Measurements from ENCODE around the gene ADAMTS13.
"Not testable (repeated sequence)": the region's sequence is repeated elsewhere in the genome, so short reads cannot be mapped to it uniquely, and the experiment has no call there.

ADAMTS13 gene

DNA sequence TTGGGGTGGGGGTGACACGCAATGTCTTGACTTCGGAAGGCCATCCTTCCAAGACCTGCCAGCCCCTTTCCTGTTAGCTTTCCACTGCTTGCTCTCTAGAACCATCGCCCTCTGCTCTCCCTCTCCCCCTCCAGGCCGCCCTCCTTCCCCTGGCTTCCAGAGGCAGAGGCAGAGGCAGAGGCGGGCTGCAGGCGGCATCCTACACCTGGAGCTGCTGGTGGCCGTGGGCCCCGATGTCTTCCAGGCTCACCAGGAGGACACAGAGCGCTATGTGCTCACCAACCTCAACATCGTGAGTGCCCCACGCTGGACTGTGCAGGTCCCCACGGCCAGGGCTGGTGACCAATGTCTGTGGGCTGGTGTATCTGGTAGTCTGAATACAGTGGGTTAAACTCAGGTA, 2.0 kb downstream of the ADAMTS13 start:
- DNase-seq (ENCODE audit: low read depth, low spot score), result no peak

DNA sequence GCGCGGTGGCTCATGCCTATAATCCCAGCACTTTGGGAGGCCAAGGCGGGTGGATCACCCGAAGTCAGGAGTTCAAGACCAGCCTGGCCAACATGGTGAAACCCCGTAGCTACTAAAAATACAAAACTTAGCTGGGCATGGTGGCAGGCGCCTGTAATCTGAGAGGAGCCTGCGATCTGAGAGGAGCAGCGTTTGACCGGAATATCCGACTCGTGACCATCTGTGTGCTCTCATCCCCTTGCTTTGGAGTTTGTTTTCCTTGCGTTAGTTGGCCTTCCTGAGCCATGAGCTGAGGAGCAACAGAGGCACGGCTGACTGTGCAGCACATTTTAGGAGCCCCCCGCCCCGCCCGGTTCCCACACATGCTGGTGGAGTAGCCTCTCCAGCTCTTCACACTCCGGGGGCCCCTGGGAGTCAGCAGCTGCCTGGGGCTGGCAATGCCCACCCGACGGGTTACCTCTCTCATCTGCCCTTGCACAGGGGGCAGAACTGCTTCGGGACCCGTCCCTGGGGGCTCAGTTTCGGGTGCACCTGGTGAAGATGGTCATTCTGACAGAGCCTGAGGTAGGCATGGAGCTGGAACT, 3.0 kb downstream of the ADAMTS13 start:
- no peak for DNase-seq (ENCODE audit: low read depth, low spot score)

- no peak for DNase-seq (ENCODE audit: low read depth, low spot score)
Observed at GRCh38 chr9:133426011-133426410, 3.8 kb downstream of the ADAMTS13 start.

- DNase-seq (ENCODE audit: low read depth, low spot score), result no peak
Observed at GRCh38 chr9:133427658-133428348, 5.6 kb downstream of the ADAMTS13 start.

- DNase-seq (ENCODE audit: low read depth, low spot score), result no peak
Observed at GRCh38 chr9:133428617-133429101, 6.5 kb downstream of the ADAMTS13 start.

DNA sequence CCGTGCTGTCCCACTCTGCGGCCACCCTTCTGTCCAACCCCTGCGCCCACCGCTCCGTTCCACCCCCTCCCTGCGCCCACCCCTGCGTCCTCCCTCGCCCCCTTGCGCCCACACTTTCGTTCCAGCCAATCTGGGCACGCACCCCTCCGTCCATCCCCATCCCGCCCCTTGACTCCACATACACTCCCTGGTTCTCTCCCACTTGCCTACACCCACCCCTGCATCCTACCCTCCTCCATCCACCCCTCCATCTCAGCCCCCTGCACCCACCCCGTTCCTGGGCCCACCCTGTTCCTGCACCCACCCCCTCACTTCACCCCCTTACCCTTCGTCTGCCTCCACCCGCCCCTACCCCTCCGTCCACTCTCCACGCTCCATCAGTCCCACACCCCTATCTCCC, 7.0 kb downstream of the ADAMTS13 start:
- DNase-seq (ENCODE audit: low read depth, low spot score), result no peak

DNA sequence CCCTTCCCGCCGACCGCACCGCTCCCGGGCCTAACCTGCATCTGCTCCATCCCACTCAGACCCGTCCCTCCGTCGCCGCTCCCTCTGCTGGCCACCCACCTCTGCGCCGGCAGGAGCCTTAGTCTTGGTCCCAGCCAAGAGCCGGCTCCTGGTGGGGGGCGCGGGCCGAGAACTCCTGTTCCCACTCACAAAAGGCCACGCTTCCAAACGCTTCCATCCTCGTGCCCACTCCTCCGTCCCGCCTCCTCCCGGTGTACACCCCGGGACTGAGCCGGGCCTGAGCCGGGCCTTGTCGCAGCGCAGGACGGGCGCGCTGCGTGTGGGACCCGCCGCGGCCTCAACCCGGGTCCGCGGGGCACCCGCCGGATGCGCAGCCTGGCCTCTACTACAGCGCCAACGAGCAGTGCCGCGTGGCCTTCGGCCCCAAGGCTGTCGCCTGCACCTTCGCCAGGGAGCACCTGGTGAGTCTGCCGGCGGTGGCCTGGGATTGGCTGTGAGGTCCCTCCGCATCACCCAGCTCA, 7.5 kb downstream of the ADAMTS13 start:
- no peak for DNase-seq (ENCODE audit: low read depth, low spot score)

GRCh38 chr9:133430244-133430643, 8.1 kb downstream of the ADAMTS13 start:
- DNase-seq (ENCODE audit: low read depth, low spot score), result no peak

DNA sequence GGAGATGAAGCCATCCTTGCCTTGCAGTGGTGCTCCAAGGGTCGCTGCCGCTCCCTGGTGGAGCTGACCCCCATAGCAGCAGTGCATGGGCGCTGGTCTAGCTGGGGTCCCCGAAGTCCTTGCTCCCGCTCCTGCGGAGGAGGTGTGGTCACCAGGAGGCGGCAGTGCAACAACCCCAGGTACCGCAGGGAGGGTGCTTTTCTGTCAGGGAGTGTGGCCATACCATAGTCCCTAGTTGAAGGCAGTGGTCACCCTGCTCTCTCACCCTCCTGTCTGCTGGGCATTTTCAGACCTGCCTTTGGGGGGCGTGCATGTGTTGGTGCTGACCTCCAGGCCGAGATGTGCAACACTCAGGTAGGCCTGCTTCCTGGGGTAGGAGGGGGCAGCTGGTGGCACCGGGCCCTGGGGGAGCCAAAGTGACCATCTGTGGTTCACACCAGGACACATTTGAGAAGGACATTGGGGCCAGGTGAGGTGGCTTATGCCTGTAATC, 11.2 kb downstream of the ADAMTS13 start:
- DNase-seq (ENCODE audit: low read depth, low spot score), result no peak

- no peak for DNase-seq (ENCODE audit: low read depth, low spot score)
Observed at GRCh38 chr9:133436681-133437080, 14.5 kb downstream of the ADAMTS13 start.

DNA sequence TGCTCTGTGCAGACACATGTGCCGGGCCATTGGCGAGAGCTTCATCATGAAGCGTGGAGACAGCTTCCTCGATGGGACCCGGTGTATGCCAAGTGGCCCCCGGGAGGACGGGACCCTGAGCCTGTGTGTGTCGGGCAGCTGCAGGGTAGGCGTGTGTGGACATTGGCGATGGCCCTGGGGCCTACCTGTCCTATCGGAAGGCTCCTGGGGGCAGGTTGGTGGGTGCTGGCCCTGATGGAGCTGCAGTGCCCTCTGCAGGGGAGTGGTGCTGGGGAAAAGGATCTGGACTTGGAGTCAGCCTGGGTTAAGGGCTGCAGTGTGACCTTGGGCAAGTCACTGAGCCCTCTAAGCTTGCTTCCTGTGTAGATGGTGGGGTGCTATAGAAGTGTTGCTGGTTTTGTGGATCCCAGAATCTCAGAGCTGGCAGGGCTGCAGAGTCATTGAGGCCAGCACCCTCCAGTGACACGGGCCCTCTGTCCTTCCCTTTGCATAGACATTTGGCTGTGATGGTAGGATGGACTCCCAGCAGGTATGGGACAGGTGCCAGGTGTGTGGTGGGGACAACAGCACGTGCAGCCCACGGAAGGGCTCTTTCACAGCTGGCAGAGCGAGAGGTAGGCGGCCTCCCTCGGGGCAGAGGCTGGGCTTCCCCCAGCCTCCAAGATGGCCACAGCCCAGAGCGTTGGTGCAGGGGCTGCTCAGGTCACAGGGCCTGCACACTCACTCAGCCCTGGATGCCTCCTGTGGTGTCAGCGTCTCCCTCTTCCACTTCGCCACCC, 15.8 kb downstream of the ADAMTS13 start:
- DNase-seq (ENCODE audit: low read depth, low spot score), result no peak

GRCh38 chr9:133439337-133439736, 17.2 kb downstream of the ADAMTS13 start:
- no peak for DNase-seq (ENCODE audit: low read depth, low spot score)

DNA sequence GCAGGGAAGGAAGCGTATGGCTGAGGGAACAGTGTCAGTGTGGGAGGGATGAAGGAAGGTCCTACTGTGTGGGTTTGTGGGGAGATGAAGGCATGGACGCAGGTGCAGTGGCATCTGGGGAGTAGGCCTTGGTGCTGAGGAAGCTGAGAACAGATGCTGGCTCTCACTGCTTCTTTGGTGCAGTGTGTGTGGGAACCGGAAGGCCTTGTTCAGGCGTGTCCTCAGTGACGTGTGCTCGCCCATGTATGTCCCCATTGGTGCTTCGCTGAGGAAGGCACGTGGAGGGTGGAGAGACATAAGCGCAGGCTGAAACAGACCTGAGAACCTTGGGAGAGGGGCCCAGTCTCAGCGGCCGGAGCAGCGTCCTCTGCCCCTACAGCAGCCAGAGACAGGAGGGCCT, 18.7 kb downstream of the ADAMTS13 start:
- DNase-seq (ENCODE audit: low read depth, low spot score), result no peak

DNA sequence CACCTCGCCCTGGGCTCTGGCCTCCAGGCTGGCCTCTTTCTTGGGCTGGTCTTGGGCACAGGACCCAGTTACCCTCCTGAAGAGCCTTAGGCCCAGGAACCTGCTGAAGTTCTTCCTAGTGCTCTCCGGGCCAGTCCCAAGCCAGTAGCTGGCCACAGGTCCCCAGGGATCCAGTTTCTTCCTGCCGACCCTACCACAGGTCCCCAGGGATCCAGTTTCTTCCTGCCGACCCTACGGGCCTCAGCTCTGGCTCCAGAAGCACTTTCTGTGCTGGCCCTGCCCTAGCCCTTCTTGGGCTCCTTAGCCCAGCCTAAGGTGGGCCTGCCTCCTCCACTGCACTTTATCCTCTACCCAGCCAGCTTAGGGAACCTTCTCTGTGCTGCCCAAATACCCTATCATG, 19.4 kb downstream of the ADAMTS13 start:
- DNase-seq (ENCODE audit: low read depth, low spot score), result no peak

DNA sequence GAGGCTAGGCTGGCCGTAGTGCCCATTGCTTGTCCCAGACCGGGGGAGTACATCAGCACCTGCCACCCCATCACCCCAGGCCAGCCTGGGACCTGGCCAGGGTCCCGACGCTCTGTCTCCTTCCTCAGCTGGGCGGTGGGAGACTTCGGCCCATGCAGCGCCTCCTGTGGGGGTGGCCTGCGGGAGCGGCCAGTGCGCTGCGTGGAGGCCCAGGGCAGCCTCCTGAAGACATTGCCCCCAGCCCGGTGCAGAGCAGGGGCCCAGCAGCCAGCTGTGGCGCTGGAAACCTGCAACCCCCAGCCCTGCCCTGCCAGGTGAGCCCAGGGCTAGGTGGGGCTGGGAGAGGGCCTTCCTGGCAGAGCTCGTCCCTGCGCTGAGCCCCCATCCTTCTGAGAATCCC, 21.1 kb downstream of the ADAMTS13 start:
- no peak for DNase-seq (ENCODE audit: low read depth, low spot score)

GRCh38 chr9:133443982-133444381, 21.8 kb downstream of the ADAMTS13 start:
- no peak for DNase-seq (ENCODE audit: low read depth, low spot score)

DNA sequence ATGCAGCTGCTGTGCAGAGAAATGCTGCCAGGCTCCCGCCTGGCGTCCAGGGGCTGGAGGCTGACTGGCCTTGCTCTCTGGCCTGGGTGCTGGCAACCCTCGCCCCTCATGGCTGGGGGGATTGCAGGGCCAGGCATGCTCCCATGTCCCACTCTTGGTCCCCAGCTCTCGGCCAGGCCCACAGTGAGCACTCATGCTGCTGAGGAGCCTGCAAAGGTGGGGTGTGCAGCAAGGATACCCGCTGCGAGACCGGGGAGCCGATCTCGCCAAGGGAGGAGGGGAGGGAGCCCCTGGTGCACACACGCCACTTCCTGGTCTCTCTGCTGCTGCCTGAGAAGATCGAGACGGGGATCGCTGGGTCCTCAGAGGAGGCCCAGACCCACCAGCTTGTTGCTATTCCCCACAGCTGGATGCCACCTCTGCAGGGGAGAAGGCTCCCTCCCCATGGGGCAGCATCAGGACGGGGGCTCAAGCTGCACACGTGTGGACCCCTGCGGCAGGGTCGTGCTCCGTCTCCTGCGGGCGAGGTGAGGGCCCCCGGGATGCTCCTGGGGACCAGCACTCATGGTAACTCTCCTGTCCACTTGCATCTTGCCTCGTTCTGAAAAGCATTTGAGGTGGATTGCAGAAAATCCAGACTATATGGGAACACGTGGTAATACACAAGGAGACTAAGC, 23.3 kb downstream of the ADAMTS13 start:
- no peak for DNase-seq (ENCODE audit: low read depth, low spot score)

- no peak for DNase-seq (ENCODE audit: low read depth, low spot score)
Observed at GRCh38 chr9:133448487-133448972, 26.4 kb downstream of the ADAMTS13 start.

- DNase-seq (ENCODE audit: low read depth, low spot score), result no peak
Observed at GRCh38 chr9:133449760-133450159, 27.6 kb downstream of the ADAMTS13 start.

DNA sequence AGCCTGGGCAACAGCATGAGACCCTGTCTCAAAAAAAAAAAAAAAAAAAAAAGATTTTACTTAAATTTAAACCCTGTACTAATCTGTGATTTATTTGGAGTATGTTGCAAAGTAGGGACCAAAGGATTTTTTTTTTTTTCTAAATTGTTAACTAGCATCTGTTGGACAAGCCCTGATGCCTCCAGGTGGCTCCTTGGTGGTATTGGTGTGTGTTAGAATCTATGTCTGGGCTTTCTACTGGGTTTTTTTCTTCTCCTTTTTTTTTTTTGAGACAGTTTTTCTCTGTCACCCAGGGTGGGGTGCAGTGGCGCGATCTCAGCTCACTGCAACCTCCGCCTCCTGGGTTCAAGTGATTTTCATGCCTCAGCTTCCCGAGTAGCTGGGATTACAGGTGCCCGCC, 29.7 kb downstream of the ADAMTS13 start:
- not testable (repeated sequence) for DNase-seq (ENCODE audit: low read depth, low spot score)

GRCh38 chr9:133452562-133452961, 30.4 kb downstream of the ADAMTS13 start:
- no peak for DNase-seq (ENCODE audit: low read depth, low spot score)

DNA sequence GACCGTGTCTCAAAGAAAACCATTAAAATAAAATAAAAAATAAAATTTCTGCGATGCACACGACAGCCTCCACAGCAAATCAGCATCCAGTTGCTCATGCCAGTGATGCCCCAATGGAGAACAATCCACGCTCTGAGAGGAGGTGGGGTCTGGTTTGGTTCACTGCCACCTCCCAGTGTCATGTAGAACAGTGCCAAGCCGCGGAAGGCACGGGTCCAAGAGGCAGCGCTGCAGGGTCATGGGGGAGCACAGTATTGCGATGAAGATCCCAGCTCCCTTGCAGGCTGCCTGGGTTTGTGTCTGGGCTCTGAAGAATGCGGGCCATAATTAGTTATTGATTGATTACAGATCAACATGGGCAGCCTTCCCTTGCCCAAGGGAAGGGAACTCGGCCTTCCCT, 31.5 kb downstream of the ADAMTS13 start:
- DNase-seq (ENCODE audit: low read depth, low spot score), result no peak
